Retinal pigment epithelial cell (primary cell): ENCODE results near the gene MRPL54.

ENCODE experiments used
- DNase-seq: peaks from one replicate; pipeline ENCODE4 v3.0.0-alpha.2; 2010; ENCODE audit warnings: low read depth
- H3K4me3 ChIP-seq: 2 replicates; pipeline ENCODE4 v1.5.1; 2011; ENCODE audit warnings: mild to moderate bottlenecking, low read length, control low read depth, moderate library complexity
- CTCF ChIP-seq: conservative IDR thresholded peaks from 2 replicates; pipeline ENCODE4 v1.5.1; 2011; ENCODE audit warnings: low read depth, low read length, control low read depth, inconsistent platforms

The MRPL54 gene

GRCh38 chr19:3733549-3734309 is 28.8 kb upstream of the MRPL54 start:
- no peak overlapping the region for H3K4me3 ChIP-seq
- no peak for TF ChIP-seq CTCF
- DNase-seq: no peak

- DNase-seq: no peak
- no peak overlapping the region for H3K4me3 ChIP-seq
- TF ChIP-seq CTCF: no peak
Measured at GRCh38 chr19:3734310-3734600, 28.2 kb upstream of the MRPL54 start.

- no peak overlapping the region for H3K4me3 ChIP-seq
- no peak for DNase-seq
- no peak for TF ChIP-seq CTCF
Measured at GRCh38 chr19:3736106-3736724, 26.3 kb upstream of the MRPL54 start.

- no peak overlapping the region for H3K4me3 ChIP-seq
- TF ChIP-seq CTCF: no peak
- no peak for DNase-seq
Measured at GRCh38 chr19:3737487-3738205, 24.8 kb upstream of the MRPL54 start.

GRCh38 chr19:3738477-3739220 is 23.8 kb upstream of the MRPL54 start:
- no peak for DNase-seq
- H3K4me3 ChIP-seq: no peak overlapping the region
- no peak for TF ChIP-seq CTCF

GRCh38 chr19:3740431-3740830 is 22.1 kb upstream of the MRPL54 start:
- no peak for DNase-seq
- H3K4me3 ChIP-seq: no peak overlapping the region
- no peak for TF ChIP-seq CTCF
